GM12892 (cell line): Measurements from ENCODE around the gene NR5A1.

ENCODE experiments used
- POLR2A ChIP-seq: IDR thresholded peaks from 2 replicates; pipeline ENCODE4 v1.6.1; 2011; ENCODE audit warnings: low read depth, low read length, control low read depth
- POLR2AphosphoS5 ChIP-seq: IDR thresholded peaks from 2 replicates; pipeline ENCODE4 v1.6.1; 2011; ENCODE audit warnings: low read depth, low read length, control low read depth
- TAF1 ChIP-seq: IDR thresholded peaks from 2 replicates; pipeline ENCODE4 v1.6.1; 2011; ENCODE audit warnings: low read depth, mild to moderate bottlenecking, control low read depth, low read length, borderline replicate concordance

DNA sequence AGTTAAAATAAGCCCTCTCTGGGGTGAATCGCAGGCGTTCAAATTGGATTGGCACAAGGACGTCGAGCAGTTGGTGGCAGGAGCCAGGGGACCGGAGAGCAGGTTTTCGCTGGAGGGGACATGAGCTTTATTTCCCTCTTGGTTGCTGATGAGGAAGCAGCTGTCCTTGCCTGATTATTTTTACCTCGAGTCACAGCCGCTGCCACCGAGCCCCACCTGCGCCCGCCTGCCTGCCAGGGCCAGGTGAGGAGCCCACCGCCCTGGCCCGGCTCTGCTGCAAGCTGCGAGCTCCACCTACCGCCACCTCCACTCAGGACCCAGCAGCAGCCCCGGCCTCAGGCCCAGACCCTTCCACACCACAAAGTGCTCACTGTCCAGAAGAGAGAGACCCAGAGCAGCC, 65.9 kb downstream of the NR5A1 start:
- TF ChIP-seq POLR2AphosphoS5 = no peak
- TF ChIP-seq POLR2A = no peak
- no peak for TF ChIP-seq TAF1
